IMR-90 (cell line): ENCODE results near the gene RNF125. TPM values are rescaled to one million over a fixed set of nuclear protein-coding genes. Genes with fewer than 3 reads are reported as not detected.

ENCODE experiments used
- ATAC-seq: fragments of 200-7000 bp; cut with Tn5 transposase; 2 replicates; pipeline ENCODE4 v1.9.1; 2020; ENCODE audit warnings: low read depth, mild to moderate bottlenecking, moderate library complexity
- BruUV-seq: library from RNA; stranded (reverse); fragments of 400-500 nt; replicated peaks from 2 replicates; lab custom pipeline; 2021; lab: Mats Ljungman, UMichigan
- CTCF ChIA-PET: fragments of 300-600 bp; formaldehyde crosslinking; extraction: SDS; loops from one replicate; lab custom pipeline; 2021; ENCODE audit warnings: antibody characterized with exemption; lab: Yijun Ruan, JAX
- POLR2A ChIA-PET: fragments of 300-600 bp; sonication (Branson Sonifier 250); formaldehyde crosslinking; loops from one replicate; lab custom pipeline; 2022; ENCODE audit warnings: antibody characterized with exemption; ENCODE audit not compliant: unreplicated experiment; lab: Charles Lee
- DNase-seq: peaks from one replicate; pipeline ENCODE4 v3.0.0; 2013
- H2AFZ ChIP-seq: replicated peaks from 2 replicates; pipeline ENCODE3; 2013; ENCODE audit warnings: low read length, mild to moderate bottlenecking; ENCODE audit not compliant: poor library complexity
- H2AK5ac ChIP-seq: 2 replicates; pipeline ENCODE4 v1.6.1; 2013; ENCODE audit warnings: low read depth, low read length, inconsistent platforms
- H2AK9ac ChIP-seq: replicated peaks from 2 replicates; pipeline ENCODE3; 2013; ENCODE audit warnings: mild to moderate bottlenecking, low read depth, low read length, moderate library complexity; ENCODE audit not compliant: poor library complexity
- H2BK120ac ChIP-seq: 2 replicates; pipeline ENCODE4 v1.6.1; 2013; ENCODE audit warnings: low read depth, low read length, inconsistent platforms
- H2BK15ac ChIP-seq: 3 replicates; pipeline ENCODE4 v1.6.1; 2013; ENCODE audit warnings: low read depth, low read length, inconsistent platforms
- H2BK20ac ChIP-seq: 2 replicates; pipeline ENCODE4 v1.6.1; 2013; ENCODE audit warnings: low read depth, mild to moderate bottlenecking, inconsistent platforms, low read length, moderate library complexity
- H2BK5ac ChIP-seq: 2 replicates; pipeline ENCODE4 v1.6.1; 2013; ENCODE audit warnings: mild to moderate bottlenecking, low read depth, low read length, inconsistent platforms; ENCODE audit not compliant: poor library complexity, severe bottlenecking
- H3K14ac ChIP-seq: replicated peaks from 2 replicates; pipeline ENCODE4 v1.6.1; 2013; ENCODE audit warnings: low read depth, low read length, inconsistent platforms
- H3K18ac ChIP-seq: 2 replicates; pipeline ENCODE4 v1.6.1; 2013; ENCODE audit warnings: low read depth, low read length, control low read depth
- H3K23ac ChIP-seq: 2 replicates; pipeline ENCODE4 v1.6.1; 2013; ENCODE audit warnings: low read depth, low read length, inconsistent platforms
- H3K27ac ChIP-seq: 2 replicates; pipeline ENCODE4 v1.5.1; 2013; ENCODE audit warnings: mild to moderate bottlenecking, control low read depth, low read length; ENCODE audit not compliant: insufficient read depth
- H3K27me3 ChIP-seq: 2 replicates; pipeline ENCODE4 v1.6.1; 2013; ENCODE audit warnings: low read length; ENCODE audit not compliant: control insufficient read depth, insufficient read depth
- H3K36me3 ChIP-seq: 2 replicates; pipeline ENCODE4 v1.6.1; 2013; ENCODE audit warnings: low read length, mixed read lengths; ENCODE audit not compliant: control insufficient read depth, insufficient read depth
- H3K4ac ChIP-seq: 2 replicates; pipeline ENCODE4 v1.6.1; 2013; ENCODE audit warnings: low read depth, low read length, inconsistent platforms
- H3K4me1 ChIP-seq: 2 replicates; pipeline ENCODE4 v1.6.1; 2013; ENCODE audit warnings: low read length, mixed read lengths; ENCODE audit not compliant: control insufficient read depth, insufficient read depth
- H3K4me2 ChIP-seq: 2 replicates; pipeline ENCODE4 v1.6.1; 2013; ENCODE audit warnings: low read depth, mild to moderate bottlenecking, control low read depth, low read length, moderate library complexity
- H3K4me3 ChIP-seq: 2 replicates; pipeline ENCODE4 v1.5.1; 2013; ENCODE audit warnings: low read depth, mild to moderate bottlenecking, control low read depth, low read length, moderate library complexity; ENCODE audit not compliant: insufficient read depth
- H3K56ac ChIP-seq: 2 replicates; pipeline ENCODE4 v1.6.1; 2013; ENCODE audit warnings: low read length, inconsistent platforms; ENCODE audit not compliant: insufficient read depth; ENCODE audit errors: extremely low read depth
- H3K79me1 ChIP-seq, 2 experiments: 2 replicates each; pipeline ENCODE4 v1.6.1; 2013; ENCODE audit warnings: low read length in 2 of 2, inconsistent platforms in 1 of 2, low read depth in 1 of 2
- H3K9ac ChIP-seq: 2 replicates; pipeline ENCODE4 v1.6.1; 2013; ENCODE audit warnings: low read depth, low read length, control low read depth
- H3K9me1 ChIP-seq: 2 replicates; pipeline ENCODE4 v1.6.1; 2013; ENCODE audit warnings: low read length, inconsistent platforms; ENCODE audit not compliant: insufficient read depth
- H3K9me3 ChIP-seq: 2 replicates; pipeline ENCODE4 v1.6.1; 2013; ENCODE audit warnings: low read length; ENCODE audit not compliant: control insufficient read depth, insufficient read depth
- H4K20me1 ChIP-seq: 2 replicates; pipeline ENCODE4 v1.6.1; 2013; ENCODE audit warnings: low read length, inconsistent platforms; ENCODE audit not compliant: insufficient read depth
- H4K5ac ChIP-seq: 2 replicates; pipeline ENCODE4 v1.6.1; 2013; ENCODE audit warnings: mild to moderate bottlenecking, low read depth, low read length, control low read depth
- H4K8ac ChIP-seq, 2 experiments: 2 replicates each; pipeline ENCODE4 v1.6.1; 2013; ENCODE audit warnings: low read depth in 2 of 2, low read length in 2 of 2, control low read depth in 1 of 2, inconsistent platforms in 1 of 2
- H4K91ac ChIP-seq: 2 replicates; pipeline ENCODE4 v1.6.1; 2013; ENCODE audit warnings: low read depth, low read length, inconsistent platforms; ENCODE audit not compliant: insufficient read depth
- dilution Hi-C: fragments of 300-500 bp; cut with HindIII; formaldehyde crosslinking; loops from one replicate; pipeline ENCODE4 v1.14.3; 2018; ENCODE audit warnings: low sequenced_read_pairs; ENCODE audit not compliant: unreplicated experiment
- in situ Hi-C: fragments of 300-500 bp; cut with MboI; formaldehyde crosslinking; loops from 3 replicates; pipeline ENCODE4 v1.14.3; 2019; ENCODE audit warnings: low sequenced_read_pairs, inconsistent platforms, mixed read lengths
- intact Hi-C: fragments of 100-400 bp; cut with micrococcal nuclease; formaldehyde crosslinking; loops from 2 replicates; pipeline ENCODE4 v1.10.0; 2022
- polyA plus RNA-seq, 3 experiments: library from polyadenylated mRNA; depleted of rRNA; stranded (reverse); fragments of >200 nt; gene quantifications; 2 replicates each; pipeline ENCODE4 v1.2.3, GENCODE V29; 2012; ENCODE audit warnings: low replicate concordance in 1 of 3
- total RNA-seq: library from RNA; depleted of rRNA; stranded (reverse); fragments of >200 nt; gene quantifications from 2 replicates; pipeline ENCODE4 v1.2.3, GENCODE V29; 2012
- TF ChIP-seq, protein P1 (sequence below): conservative IDR thresholded peaks from 2 replicates; pipeline ENCODE4 v1.5.1; 2012; ENCODE audit warnings: mild to moderate bottlenecking, low read depth, low read length, improper control_type of control experiment

Gene RNF125
- total and polyA plus RNA-seq, 2 of the 4 experiments (the other 2 are of a cell fraction), result under 0.01 to 0.10 TPM

GRCh38 chr18:31980863-31981262 is 37.8 kb upstream of the RNF125 start:
- Histone ChIP-seq H2BK5ac (no peak overlapping the region), H4K8ac (no peak overlapping the region), H4K5ac (no peak overlapping the region), H3K9me3 (no peaks in the 10 kb centered on the region; the same call in 1 of the 2 replicates), H3K56ac (no peak overlapping the region), H3K79me1 (no peaks in the 10 kb centered on the region), H3K4me3 (no peak overlapping the region), H3K4me1 (no peaks in the 10 kb centered on the region), H2BK20ac (no peak overlapping the region), H4K91ac (no peak overlapping the region), H3K27ac (no peak overlapping the region), H3K9me1 (no peaks in the 10 kb centered on the region), H2AFZ (no peak overlapping the region), H2AK9ac (no peak overlapping the region), H3K4ac (no peak overlapping the region), H3K14ac (no peak overlapping the region), H3K23ac (no peak overlapping the region), H3K18ac (no peak overlapping the region), H3K9ac (no peak overlapping the region), H3K4me2 (no peak overlapping the region), H2BK120ac (no peak overlapping the region), H2AK5ac (no peak overlapping the region), H2BK15ac (no peak overlapping the region), H3K36me3 (no peaks in the 10 kb centered on the region), H4K20me1 (no peaks in the 10 kb centered on the region), H3K27me3 (no peaks in the 10 kb centered on the region)
- intact Hi-C loops, result no loop called here
- TF ChIP-seq, protein P1, sequence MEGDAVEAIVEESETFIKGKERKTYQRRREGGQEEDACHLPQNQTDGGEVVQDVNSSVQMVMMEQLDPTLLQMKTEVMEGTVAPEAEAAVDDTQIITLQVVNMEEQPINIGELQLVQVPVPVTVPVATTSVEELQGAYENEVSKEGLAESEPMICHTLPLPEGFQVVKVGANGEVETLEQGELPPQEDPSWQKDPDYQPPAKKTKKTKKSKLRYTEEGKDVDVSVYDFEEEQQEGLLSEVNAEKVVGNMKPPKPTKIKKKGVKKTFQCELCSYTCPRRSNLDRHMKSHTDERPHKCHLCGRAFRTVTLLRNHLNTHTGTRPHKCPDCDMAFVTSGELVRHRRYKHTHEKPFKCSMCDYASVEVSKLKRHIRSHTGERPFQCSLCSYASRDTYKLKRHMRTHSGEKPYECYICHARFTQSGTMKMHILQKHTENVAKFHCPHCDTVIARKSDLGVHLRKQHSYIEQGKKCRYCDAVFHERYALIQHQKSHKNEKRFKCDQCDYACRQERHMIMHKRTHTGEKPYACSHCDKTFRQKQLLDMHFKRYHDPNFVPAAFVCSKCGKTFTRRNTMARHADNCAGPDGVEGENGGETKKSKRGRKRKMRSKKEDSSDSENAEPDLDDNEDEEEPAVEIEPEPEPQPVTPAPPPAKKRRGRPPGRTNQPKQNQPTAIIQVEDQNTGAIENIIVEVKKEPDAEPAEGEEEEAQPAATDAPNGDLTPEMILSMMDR, result no peak
- POLR2A ChIA-PET, result no interaction called here
- ATAC-seq (no peak), DNase-seq (no peak)
- CTCF ChIA-PET, result interaction anchor here (0.6 kb wide), 2 partner anchors 43 to 919 kb away, joined by 3 to 5 read pairs; no protein-coding TSS in a partner anchor
- in situ Hi-C loops, result no loop called here
- no TSS peak for BruUV-seq
- dilution Hi-C loops, result no loop called here
